Ecto neural progenitor cell (in vitro differentiated cells): ENCODE data around the gene KCNS1.
"Not testable (repeated sequence)": the region's sequence is repeated elsewhere in the genome, so short reads cannot be mapped to it uniquely, and the experiment has no call there.

ENCODE experiments used
- DNase-seq: peaks from one replicate; pipeline ENCODE4 v3.0.0-alpha.2; 2018; ENCODE audit warnings: low spot score

The KCNS1 gene

GRCh38 chr20:45100563-45101245 lies at the start of gene KCNS1:
Gene KCNS1, minus strand, starts transcription at chr20:45101127. Its CDS starts 1,891 bp downstream, at chr20:45099236.
- peak; percentile 71 for DNase-seq

- DNase-seq: no peak
Observed at GRCh38 chr20:45149062-45149461, 48.1 kb upstream of the KCNS1 start.

GRCh38 chr20:45140836-45141235 lies 39.9 kb upstream of the KCNS1 start:
- DNase-seq: no peak

- DNase-seq: not testable (repeated sequence)
Observed at GRCh38 chr20:45139733-45140375, 38.9 kb upstream of the KCNS1 start.

- peak; percentile 80 for DNase-seq
Observed at GRCh38 chr20:45138561-45139300, 37.8 kb upstream of the KCNS1 start.

GRCh38 chr20:45136911-45137310 lies 36.0 kb upstream of the KCNS1 start:
- no peak for DNase-seq

- DNase-seq: no peak
Observed at GRCh38 chr20:45128099-45128498, 27.2 kb upstream of the KCNS1 start.

- DNase-seq: no peak
Observed at GRCh38 chr20:45124365-45124764, 23.4 kb upstream of the KCNS1 start, which contains the start of gene WFDC12. Gene WFDC12, minus strand, starts transcription at chr20:45124465. Its CDS starts 18 bp downstream, at chr20:45124447.

GRCh38 chr20:45121388-45121787 lies 20.5 kb upstream of the KCNS1 start:
- no peak for DNase-seq

GRCh38 chr20:45119556-45120266 lies 18.8 kb upstream of the KCNS1 start:
- DNase-seq: no peak

- no peak for DNase-seq
Observed at GRCh38 chr20:45118028-45118427, 17.1 kb upstream of the KCNS1 start.

GRCh38 chr20:45117581-45117980 lies 16.7 kb upstream of the KCNS1 start:
- DNase-seq: no peak

GRCh38 chr20:45115829-45116228 lies 14.9 kb upstream of the KCNS1 start:
- DNase-seq: no peak

- DNase-seq: no peak
Observed at GRCh38 chr20:45115386-45115774, 14.5 kb upstream of the KCNS1 start.

- DNase-seq: no peak
Observed at GRCh38 chr20:45114465-45115385, 13.8 kb upstream of the KCNS1 start, which contains the start of gene WFDC5. Gene WFDC5, minus strand, starts transcription at chr20:45115174. Its CDS starts 91 bp downstream, at chr20:45115083.

GRCh38 chr20:45113865-45114264 lies 12.9 kb upstream of the KCNS1 start:
- DNase-seq: no peak

GRCh38 chr20:45112754-45113153 lies 11.8 kb upstream of the KCNS1 start:
- DNase-seq: no peak

GRCh38 chr20:45111799-45112471 lies 11.0 kb upstream of the KCNS1 start:
- no peak for DNase-seq

- no peak for DNase-seq
Observed at GRCh38 chr20:45111285-45111684, 10.4 kb upstream of the KCNS1 start.

- no peak for DNase-seq
Observed at GRCh38 chr20:45110301-45110700, 9.4 kb upstream of the KCNS1 start.

GRCh38 chr20:45109634-45110033 lies 8.7 kb upstream of the KCNS1 start:
- no peak for DNase-seq
